ENCODE results near the gene OR4D5. TPM values are rescaled to one million over a fixed set of nuclear protein-coding genes. Genes with fewer than 3 reads are reported as not detected.

OR4D5 gene
- total RNA-seq, result not detected in 2 replicates

DNA sequence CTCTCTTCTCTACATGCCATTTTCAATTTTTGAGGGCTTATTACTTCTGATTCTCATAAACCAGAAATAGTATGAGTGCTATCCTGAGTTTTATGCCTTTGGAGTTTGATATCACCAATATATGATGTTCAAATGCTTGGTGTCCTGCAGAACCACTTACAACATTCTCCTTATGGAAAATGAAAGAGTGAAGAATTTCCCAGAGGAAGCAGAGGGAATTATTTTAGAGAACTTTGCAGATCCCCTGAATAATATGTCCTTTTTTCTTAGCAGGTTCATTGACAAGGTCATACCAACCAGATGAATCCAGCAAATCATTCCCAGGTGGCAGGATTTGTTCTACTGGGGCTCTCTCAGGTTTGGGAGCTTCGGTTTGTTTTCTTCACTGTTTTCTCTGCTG lies at the start of gene OR4D5:
TSS of gene OR4D5 (plus strand) at position 301 of the 400 bp plus-strand sequence. CDS start at position 301, 0 bp downstream.
- DNase-seq (ENCODE audit: low read depth), result no peak
- H3K4me3 ChIP-seq (ENCODE audit: low read depth, low read length), result no peak within 1 kb of the TSS
- TF ChIP-seq, protein P1, sequence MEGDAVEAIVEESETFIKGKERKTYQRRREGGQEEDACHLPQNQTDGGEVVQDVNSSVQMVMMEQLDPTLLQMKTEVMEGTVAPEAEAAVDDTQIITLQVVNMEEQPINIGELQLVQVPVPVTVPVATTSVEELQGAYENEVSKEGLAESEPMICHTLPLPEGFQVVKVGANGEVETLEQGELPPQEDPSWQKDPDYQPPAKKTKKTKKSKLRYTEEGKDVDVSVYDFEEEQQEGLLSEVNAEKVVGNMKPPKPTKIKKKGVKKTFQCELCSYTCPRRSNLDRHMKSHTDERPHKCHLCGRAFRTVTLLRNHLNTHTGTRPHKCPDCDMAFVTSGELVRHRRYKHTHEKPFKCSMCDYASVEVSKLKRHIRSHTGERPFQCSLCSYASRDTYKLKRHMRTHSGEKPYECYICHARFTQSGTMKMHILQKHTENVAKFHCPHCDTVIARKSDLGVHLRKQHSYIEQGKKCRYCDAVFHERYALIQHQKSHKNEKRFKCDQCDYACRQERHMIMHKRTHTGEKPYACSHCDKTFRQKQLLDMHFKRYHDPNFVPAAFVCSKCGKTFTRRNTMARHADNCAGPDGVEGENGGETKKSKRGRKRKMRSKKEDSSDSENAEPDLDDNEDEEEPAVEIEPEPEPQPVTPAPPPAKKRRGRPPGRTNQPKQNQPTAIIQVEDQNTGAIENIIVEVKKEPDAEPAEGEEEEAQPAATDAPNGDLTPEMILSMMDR (IDR thresholded peaks at IDR 0.05; ENCODE audit: insufficient read depth, low read depth, low read length), result no peak

- TF ChIP-seq, protein P1 (IDR thresholded peaks at IDR 0.05; ENCODE audit: insufficient read depth, low read depth, low read length), result no peak
- DNase-seq (ENCODE audit: low read depth), result no peak
- H3K4me3 ChIP-seq (ENCODE audit: low read depth, low read length), result no peak overlapping the region
These were observed 47.4 kb upstream of the OR4D5 start for GRCh38 chr11:123892031-123892430.

DNA sequence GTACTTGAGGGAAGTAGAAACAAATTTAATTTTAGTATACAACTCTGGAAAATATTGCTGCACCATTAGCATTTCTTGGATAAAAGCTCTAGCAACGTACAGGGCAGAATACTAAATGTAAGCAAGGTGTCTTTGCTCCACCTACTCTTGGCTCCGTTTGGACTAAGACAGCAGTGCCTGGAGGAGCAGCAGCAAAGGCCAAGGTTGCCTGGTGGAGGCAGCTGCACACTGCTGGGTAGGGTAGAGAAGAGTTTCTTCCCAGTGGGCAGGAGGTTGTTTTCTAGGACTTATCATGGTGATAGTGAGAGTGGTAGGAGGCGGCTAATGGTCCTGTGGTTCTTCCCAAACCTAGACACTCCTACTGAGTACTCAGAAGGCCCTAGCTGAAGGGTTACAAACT lies 39.6 kb upstream of the OR4D5 start:
- TF ChIP-seq, protein P1 (IDR thresholded peaks at IDR 0.05; ENCODE audit: insufficient read depth, low read depth, low read length), result no peak
- DNase-seq (ENCODE audit: low read depth), result no peak
- H3K4me3 ChIP-seq (ENCODE audit: low read depth, low read length), result no peak overlapping the region

DNA sequence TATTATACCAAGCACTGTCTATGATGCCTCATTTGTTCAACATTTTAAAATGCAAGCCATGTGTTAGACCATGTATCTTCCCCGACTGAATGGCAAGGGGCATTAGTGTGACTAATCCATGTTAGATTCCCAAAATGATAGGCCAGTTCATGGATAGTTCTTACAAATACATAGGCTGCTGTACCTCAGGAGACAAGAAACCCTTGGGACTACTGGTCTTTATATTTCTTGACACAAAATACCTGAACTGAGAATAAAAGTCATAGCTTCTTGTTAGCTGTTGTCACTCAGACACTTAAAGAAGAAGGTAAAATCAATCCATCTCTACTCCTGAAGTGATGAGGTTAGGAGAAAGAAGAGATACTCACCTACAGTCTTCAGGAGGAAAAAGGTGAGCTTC lies 37.5 kb upstream of the OR4D5 start, which contains the start of gene OR8D4:
TSS of gene OR8D4 (plus strand) at position 301 of the 400 bp plus-strand sequence. CDS start 4,265 bp downstream, outside the sequence.
- no peak within 1 kb of the TSS for H3K4me3 ChIP-seq (ENCODE audit: low read depth, low read length)
- TF ChIP-seq, protein P1 (IDR thresholded peaks at IDR 0.05; ENCODE audit: insufficient read depth, low read depth, low read length), result no peak
- no peak for DNase-seq (ENCODE audit: low read depth)

GRCh38 chr11:123903932-123904331 lies 35.5 kb upstream of the OR4D5 start:
- no peak for DNase-seq (ENCODE audit: low read depth)
- H3K4me3 ChIP-seq (ENCODE audit: low read depth, low read length), result no peak overlapping the region
- TF ChIP-seq, protein P1 (IDR thresholded peaks at IDR 0.05; ENCODE audit: insufficient read depth, low read depth, low read length), result no peak

DNA sequence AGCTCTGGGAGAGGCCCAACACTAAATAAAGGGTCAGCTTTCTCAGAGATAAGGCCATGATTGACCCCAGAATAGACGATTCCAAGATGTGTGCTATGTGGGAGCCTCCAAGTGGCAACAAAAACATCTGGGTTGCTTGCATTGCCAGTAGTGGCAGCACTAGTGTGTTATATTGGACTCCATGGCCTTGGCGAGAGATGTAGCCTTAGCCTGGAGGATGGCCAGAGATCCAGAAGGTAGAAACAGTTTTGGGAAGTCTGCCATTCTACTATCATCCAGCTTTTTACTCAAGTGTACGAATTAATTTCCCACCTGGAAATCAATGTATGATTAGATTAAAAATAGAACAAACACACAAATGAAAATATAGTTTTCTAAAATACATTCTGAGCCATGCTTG lies 34.5 kb upstream of the OR4D5 start:
- DNase-seq (ENCODE audit: low read depth), result no peak
- H3K4me3 ChIP-seq (ENCODE audit: low read depth, low read length), result no peak overlapping the region
- TF ChIP-seq, protein P1 (IDR thresholded peaks at IDR 0.05; ENCODE audit: insufficient read depth, low read depth, low read length), result no peak

GRCh38 chr11:123905826-123906225 lies 33.6 kb upstream of the OR4D5 start:
- H3K4me3 ChIP-seq (ENCODE audit: low read depth, low read length), result no peak overlapping the region
- no peak for DNase-seq (ENCODE audit: low read depth)
- TF ChIP-seq, protein P1 (IDR thresholded peaks at IDR 0.05; ENCODE audit: insufficient read depth, low read depth, low read length), result no peak
